HG03066 (cell line): Measurements from ENCODE around the gene C19orf47.
"Not testable (repeated sequence)": the region's sequence is repeated elsewhere in the genome, so short reads cannot be mapped to it uniquely, and the experiment has no call there.

Experiments used
- ATAC-seq: cut with Tn5 transposase; IDR thresholded peaks from one replicate; pipeline ENCODE4 v1.9.1; 2021; ENCODE audit warnings: low read depth; ENCODE audit not compliant: unreplicated experiment

Gene C19orf47

DNA sequence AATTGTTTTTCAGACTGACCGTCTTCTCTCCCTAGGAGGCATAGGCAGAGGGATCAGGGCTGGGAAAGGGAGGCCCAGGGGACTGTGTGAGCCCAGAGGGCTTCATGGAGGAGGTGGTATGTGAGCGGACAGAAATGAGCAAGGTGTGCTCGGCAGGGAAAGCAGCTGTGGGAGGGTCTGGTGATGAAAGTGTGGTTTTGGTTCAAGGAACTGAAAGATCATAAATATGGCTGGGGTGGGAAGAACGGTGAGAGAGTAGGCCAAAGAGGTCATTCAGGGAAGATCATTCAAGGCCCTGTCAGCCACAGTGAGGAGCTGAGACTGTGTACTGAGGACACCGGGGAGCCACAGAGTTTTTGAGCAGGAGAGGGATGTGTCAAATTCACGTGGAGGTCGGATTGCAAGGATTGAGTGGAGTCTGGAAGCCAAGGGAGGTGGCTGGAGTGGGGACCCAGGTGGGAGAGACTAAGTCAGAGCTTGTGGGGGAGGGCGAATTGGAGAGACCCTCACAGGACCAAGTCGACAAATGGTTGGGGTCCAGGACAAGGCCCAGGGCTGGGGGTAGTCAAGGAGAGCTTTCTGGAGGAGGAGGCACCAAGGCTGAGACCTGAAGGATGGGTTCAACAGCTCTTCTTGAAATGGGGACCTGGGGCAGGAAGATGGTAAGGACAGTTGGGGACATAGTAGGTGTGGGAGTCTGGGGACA lies 7.9 kb upstream of the C19orf47 start:
- ATAC-seq = no peak

DNA sequence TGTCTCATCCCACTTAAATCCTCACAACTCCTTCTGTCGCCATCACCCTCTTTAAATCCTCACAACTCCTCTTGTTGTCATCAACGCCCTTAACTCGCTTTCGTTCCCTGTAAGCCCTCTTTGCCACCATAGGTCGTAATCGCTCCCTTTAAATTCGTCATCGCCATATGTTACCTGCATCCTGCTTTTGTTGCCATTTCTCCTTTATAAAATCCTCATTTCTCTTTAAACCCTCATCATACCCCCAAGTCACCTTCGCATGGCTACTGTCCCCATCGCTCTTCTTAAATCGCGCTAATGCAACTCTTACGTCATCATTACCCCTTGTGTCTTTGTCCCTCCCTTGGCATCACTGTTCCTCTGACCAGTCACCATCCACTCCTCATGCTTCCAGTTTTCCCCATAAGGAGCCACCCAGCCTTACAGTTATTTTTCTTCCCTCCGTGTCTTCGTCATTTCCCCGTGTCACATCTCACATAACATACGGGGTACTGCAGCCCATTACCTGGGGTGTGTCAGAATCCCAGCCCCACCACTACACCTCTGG lies 837 bp upstream of the C19orf47 start:
- no peak for ATAC-seq

DNA sequence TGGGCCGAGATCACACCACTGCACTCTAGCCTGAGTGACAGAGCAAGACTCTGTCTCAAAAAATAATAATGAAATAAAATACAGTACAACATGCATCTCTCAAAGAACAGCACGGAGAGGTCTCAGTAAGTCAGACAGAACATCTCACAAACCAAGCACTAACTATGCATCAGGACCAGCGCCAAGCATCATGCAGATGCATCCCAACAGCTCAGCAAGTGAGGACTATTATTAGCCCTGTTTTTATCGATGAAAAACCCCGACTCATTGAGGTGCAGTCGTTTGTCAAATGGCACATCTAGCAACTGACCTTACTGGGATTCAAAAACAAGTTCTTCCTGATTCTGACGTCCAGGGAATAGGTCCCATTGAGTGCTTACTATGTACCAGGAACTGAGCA lies 3.8 kb downstream of the C19orf47 start:
- no peak for ATAC-seq

DNA sequence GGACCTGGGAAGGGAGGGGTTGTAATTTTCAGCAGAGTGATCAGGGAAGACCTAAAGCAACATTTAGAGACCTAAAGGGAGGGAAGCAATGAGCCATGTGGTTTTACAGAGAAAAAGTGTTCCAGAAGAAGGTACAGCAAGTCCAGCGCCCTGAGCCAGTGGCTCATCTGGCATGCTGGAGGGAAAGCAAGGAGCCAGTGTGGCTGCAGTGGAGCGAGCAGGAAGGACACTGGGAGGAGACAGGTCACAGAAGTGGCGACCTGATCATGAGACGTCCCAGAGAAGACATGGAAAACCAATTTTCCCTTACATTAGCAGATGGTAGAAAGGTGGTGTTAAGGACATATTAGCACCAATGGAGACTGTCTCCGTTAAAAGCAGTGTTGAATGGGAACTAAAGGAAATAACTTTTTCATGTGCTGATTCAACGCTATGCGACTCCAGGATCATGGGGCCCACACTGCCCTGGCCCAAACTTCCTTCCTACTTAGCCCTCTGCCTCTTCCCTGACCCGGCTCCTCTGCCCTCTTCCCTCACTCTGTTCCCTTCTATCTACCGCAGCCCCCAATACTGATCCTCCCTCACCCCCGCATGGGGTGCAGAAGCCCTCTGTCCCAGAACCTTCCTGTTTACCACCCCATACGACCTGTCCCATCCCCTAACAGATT lies 5.4 kb downstream of the C19orf47 start:
- ATAC-seq = no peak

DNA sequence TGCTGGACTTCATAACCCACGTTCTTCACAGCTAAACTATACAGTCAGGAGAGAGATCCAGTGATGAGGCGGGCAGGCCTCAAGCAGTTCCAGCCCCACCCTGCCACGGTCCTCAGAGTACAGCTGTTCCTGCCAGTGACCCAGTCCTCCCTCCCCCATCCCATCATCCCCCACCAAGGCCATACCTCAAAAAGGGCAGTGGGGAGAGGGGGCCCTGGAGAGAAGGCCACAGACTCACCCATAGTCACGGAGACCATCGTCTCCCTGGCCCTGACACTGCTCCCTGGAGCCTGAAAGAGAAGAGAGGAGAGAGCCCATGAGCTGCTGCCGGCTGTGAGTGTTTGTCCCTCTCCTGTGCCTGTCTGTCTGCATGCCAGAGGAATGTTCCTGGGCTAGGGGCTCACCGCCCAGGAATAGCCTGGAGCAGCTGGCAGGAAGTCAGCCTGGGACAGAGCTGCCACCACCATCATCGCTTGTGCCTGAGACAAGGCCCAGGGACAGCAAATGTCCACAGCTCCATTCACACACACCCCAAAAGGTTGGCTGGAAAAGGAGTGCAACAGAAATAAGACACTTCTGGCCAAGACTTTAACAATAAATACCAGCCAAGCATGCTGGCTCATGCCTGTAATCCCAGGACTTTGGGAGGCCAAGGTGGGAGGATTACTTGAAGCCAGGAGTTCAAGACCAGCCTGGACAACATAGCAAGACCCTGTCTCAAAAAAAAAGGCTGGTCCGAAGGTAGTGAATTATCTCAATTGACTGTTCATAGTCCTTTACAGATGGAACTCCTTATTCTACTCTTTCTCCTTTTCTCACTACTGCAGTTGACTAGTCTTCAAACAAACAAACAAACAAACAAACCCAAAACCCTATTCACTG lies 6.4 kb downstream of the C19orf47 start:
- no peak for ATAC-seq

DNA sequence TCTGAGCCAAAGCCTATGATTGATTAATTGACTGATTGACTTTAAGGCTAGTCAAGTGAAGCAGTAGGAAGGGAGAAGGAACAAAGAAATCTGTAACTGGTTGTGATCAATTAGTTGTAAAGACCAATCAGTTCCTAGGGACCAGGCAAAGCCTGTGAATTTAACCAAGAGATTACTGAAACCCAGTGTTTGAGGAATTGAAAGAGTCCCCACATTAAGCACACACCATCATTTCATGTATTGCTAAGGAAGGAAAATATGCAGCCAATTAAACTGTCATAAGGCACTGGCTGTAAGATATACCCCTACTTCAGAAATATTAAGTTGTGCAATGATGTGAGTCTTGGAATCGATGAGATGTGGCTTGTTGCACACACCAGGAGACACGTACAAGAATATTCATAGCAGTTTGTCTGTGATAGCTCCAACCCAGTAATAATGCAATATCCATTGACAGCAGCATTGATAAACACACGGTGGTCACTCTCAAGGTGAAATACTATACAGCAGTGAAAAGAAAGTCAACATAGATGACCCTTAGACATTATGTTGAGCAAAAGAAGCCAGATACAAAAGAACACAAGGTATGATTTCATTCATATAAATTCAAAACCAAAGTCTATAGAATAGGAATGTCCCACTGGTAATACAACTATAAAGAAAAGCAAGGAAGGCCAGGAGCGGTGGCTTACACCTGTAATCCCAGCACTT lies 9.0 kb downstream of the C19orf47 start:
- no peak for ATAC-seq

DNA sequence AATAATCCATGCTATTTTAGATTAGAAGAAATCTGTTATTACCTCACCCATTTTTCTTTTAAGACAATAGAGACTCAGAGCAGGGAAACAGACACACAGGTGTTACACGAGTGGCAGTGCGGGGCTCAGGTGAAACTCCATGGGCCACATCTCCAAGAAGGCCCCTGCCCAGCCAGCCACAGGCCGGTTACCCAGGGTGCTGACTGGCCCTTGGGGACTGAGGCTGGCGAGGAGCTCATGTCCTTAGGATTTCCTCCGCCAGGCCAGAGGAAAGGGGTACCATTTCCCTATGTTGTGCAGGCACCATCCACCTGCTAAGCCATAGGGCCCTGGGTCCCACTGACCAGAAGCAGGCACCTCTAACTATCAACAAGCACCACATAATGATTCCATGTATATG lies 10.6 kb downstream of the C19orf47 start:
- no peak for ATAC-seq

DNA sequence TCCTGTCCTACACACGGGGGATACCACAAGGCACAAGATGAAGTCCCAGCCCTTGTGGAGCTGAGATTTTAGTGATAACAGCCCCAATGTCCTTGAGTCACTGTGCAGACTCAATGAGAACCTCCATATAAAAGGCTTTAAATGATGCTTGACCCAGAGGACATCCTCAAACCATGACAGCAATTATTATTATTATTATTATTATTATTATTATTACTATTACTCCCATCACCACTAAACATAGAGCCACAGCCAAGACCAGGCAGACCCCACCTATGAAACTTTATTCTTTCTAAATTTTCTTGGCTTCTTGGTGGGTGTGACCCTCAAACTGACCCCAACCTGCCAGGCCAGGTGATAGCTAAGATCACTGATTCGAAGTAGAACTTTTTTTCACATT lies 11.1 kb downstream of the C19orf47 start:
- ATAC-seq = no peak

DNA sequence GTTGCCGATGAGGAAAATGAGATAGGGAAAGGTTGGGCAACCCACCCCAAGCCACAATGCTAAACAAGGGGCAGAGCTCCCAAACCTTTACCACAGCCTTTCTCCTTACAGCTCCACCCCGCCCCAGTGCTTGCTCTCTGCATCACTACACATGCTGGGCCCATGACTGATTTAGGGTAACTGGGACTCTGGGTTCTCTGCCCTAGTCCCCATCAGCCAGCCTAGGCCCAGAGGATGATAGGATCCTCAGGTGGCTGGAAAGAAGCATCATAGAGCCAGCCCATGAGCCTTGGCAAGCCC lies 11.6 kb downstream of the C19orf47 start:
- no peak for ATAC-seq

DNA sequence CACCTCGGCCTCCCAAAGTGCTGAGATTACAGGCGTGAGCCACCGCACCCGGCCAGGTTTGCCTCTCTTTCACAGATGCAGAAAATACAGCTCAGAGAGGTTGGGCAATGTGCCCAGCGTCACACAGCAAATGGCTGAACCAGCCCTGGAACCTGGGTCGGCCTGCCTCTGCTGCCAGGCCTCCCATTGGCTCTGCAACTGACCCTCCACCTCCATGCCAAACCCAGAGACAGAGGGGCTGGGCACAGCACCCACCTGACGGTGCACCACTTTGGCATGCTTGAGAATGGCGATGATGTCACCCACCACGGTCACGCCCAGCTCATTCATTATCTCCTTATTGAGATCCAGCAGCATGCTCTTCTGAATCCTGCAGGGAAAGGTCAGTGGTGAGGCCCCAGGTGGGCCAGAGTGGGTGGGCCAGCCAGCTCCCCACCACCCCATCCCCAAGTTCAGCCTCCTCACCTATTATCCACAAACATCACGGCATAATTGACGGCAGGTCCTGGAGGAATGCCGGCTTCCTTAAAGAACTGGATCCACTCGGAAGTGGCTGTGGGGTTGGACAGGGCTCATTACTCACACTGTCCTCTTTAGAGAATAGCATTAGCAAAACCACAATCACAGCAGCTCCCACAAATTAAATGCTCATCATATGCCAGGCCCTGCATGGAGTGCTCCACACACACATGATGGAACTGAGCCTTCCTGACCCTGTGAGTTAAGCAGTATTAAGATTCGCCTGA lies 12.2 kb downstream of the C19orf47 start:
- ATAC-seq = no peak

DNA sequence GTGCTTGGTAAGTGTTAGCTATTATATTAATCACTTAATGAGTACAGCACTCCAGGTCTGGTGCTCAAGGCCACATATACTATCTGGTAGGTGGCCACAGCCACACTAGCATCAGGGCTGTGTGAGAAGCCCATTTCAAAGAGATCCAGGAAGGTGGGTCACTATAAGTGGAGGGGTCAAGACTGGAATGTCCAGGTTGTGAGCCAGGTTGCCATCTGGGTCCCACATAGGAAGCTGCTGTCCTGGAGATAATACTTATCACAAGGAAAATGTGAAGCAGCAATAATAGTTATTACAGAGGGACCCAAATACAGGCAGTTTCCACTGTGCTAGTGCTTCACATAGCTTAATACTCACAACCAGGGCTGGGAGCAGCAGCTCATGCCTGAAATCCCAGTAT lies 13.1 kb downstream of the C19orf47 start:
- ATAC-seq = no peak

DNA sequence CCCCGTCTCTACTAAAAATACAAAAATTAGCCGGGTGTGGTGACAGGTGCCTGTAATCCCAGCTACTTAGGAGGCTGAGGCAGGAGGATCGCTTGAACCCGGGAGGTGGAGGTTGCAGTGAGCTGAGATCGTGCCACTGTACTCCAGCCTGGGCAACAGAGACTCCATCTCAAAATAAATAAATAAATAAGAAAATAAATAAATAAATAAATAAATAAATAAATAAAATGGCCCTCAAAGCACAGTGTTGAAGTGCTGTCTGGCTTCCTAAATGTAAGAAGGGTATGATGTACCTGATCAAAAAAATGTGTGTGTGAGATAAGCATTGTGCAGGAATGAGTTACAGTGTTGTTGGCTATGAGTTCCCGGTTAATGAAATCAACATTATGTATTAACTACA lies 15.1 kb downstream of the C19orf47 start:
- not testable (repeated sequence) for ATAC-seq

DNA sequence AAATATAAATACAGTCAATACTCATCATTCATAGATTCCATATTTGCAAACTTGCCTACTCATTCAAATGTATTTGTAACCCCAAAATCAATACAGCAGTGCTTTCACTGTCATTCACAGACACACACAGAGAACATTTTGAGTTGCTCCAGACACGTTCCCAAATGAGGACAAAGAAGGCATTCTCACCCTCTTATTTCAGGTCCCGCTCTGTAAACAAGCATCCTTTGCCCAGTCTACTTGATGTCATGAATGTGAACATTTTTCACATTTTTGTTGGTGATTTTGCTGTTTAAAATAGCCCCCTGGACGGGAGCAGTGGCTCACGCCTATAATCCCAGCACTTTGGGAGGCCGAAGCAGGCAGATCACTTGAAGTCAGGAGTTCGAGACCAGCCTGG lies 15.5 kb downstream of the C19orf47 start:
- no peak for ATAC-seq

DNA sequence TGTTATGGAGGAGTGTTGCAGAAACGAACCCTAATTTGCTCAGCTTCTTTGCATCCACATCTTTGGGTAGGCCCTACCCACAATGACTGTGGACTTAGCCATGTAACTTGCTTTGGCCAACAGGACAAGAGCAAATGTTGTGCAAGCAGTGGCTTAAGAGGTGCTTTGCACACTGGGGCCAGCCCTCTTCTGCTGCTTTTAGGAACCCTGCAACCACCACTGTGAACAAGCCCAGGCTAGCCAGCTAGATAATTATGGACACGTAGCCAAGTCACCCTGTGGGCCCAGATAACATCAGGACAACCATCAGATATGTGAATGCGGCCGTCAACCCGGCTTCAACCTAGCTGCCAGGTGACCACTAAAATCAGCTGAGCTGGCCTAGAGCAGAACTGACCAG lies 17.1 kb downstream of the C19orf47 start:
- ATAC-seq = no peak

DNA sequence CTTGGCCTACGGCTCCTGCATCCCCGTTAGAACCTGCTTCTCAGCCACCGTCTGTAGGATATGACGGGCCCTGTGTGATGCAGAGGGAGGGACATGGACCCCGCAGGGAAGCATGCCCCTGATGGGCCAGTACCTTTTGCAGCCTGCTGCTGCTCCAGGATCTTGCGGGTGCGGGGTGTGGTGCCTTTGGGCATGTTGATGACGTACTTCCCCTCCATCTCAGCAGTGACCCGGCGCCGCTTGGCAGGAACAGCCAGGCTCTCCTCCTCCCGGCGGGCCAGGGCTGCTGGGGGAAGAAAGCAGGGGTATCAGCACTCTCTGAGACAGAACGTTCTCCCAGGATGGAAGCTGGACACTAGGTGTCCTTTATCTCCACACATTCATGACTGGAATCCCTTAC lies 22.0 kb downstream of the C19orf47 start:
- ATAC-seq = no peak

DNA sequence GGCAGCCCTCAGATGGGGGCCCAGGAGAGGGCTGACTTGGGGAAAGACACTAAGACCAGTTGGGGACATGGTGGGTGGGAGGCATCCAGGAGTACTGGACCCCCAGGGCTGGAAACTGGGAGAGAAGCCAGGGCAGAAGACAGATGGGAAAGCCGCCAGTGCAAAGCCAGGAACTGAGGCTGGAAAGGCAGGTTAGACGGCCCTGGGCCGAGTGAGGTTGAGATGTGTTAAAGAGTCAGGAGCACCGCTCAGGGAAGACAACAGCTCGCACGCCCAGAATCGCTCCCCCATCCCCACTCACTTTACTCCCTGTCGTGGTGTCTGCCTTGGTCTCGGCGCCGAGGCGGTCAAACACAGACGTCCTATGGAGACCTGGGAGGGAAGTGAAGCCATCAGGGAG lies 24.5 kb downstream of the C19orf47 start:
- no peak for ATAC-seq

DNA sequence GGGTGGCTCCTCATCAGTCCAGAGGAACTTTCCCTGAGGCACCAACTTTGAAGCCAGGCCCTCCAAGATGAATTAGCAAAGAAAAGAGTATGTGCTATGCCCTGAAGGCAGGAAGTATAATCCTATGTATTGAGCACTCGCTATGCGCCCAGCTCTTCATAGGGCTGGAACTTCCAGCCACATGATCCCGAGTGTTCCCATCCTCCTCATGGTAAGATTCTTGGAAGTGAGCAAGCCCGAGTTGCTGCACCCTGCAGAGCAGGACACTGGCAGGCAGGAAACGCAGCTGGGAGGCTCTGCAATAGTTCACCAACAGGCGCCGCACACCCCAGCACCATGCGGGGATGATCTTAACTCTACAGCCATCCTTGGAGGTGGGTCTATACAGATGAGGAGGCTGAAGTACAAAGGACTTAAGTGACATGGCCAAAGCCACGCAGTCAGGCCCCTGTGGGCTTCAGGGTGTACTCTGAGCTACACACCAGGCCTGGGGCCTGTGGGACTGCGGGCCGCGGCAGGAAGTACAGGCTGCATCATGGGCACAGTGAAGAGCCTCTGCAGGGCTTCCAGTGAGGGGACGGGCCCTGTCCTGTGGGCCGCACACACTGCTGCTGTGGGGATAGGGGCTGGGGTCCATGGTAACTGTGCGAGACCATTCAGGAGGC lies 25.1 kb downstream of the C19orf47 start:
- no peak for ATAC-seq

DNA sequence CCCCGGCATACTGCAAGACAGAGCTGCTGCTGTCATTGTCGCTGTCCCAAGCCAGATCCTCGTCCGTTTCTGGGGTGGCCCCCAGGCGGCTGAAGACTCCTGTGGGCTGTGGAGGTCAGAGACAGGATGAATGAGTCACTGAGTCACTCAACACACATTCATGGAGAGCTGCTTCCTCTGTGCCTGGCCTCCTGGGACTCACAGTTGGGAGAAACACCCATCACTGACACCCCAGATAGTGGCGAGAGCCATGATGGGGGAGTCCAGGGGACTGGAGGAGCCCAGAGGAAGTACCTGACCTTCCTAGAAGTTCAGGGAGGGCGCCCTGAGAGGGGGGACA lies 26.0 kb downstream of the C19orf47 start:
- no peak for ATAC-seq

DNA sequence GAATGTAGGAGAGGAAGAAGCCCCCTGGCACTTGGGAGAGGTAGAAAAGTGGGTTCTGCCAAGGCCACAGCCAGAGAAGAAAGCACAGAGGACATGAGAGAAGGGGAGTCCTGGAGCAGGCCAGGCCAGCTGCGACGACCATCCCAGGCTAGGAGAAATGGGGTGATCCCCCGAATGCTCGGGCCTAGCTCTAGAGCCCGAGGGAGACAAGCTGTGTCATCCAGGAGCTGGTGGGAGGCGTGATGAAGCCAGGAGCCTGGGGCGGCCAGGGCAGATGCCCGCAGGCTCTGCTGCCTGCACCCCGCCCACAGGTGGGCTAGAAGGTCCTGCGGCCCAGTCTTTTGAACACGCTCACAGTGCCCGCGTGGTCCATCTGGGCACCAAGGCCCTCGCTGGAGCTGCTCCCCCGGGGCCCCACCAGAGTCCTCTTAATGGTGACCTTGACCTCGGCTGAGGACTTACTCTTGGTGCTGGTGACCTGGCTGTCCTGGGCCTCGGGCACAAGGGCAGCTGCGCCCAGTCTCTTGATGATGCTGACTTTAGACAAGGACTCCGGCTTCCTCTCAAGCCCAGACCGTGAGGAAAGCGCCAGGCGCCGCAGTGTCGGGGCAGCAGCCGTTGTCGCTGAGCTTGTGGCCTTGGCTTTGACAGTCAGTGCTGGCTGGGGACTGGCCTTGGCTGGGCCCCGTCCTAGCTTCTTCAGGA lies 26.5 kb downstream of the C19orf47 start:
- no peak for ATAC-seq
